ENCODE results near the gene CDYL2.

CDYL2 gene

GRCh38 chr16:80620736-80621605, 183.4 kb downstream of the CDYL2 start:
- DNase-seq (ENCODE audit: low spot score): no peak

GRCh38 chr16:80619824-80620223, 184.6 kb downstream of the CDYL2 start:
- no peak for DNase-seq (ENCODE audit: low spot score)

GRCh38 chr16:80618862-80619648, 185.3 kb downstream of the CDYL2 start:
- DNase-seq (ENCODE audit: low spot score): no peak

GRCh38 chr16:80616362-80616761, 188.0 kb downstream of the CDYL2 start:
- no peak for DNase-seq (ENCODE audit: low spot score)

- no peak for DNase-seq (ENCODE audit: low spot score)
Measured at GRCh38 chr16:80615735-80616134, 188.7 kb downstream of the CDYL2 start.

GRCh38 chr16:80614908-80615671, 189.3 kb downstream of the CDYL2 start:
- no peak for DNase-seq (ENCODE audit: low spot score)

- DNase-seq (ENCODE audit: low spot score): no peak
Measured at GRCh38 chr16:80612461-80613017, 191.9 kb downstream of the CDYL2 start.

GRCh38 chr16:80611930-80612327, 192.5 kb downstream of the CDYL2 start:
- DNase-seq (ENCODE audit: low spot score): no peak

- DNase-seq (ENCODE audit: low spot score): no peak
Measured at GRCh38 chr16:80611171-80611929, 193.0 kb downstream of the CDYL2 start.

GRCh38 chr16:80610481-80611156, 193.8 kb downstream of the CDYL2 start:
- no peak for DNase-seq (ENCODE audit: low spot score)

- no peak for DNase-seq (ENCODE audit: low spot score)
Measured at GRCh38 chr16:80608946-80609345, 195.5 kb downstream of the CDYL2 start.

- no peak for DNase-seq (ENCODE audit: low spot score)
Measured at GRCh38 chr16:80607204-80607603, 197.2 kb downstream of the CDYL2 start.

GRCh38 chr16:80606221-80606766, 198.1 kb downstream of the CDYL2 start:
- DNase-seq (ENCODE audit: low spot score): no peak

GRCh38 chr16:80604600-80605355, 199.6 kb downstream of the CDYL2 start:
- DNase-seq (ENCODE audit: low spot score): no peak

GRCh38 chr16:80602894-80603293, 201.5 kb downstream of the CDYL2 start:
- DNase-seq (ENCODE audit: low spot score): no peak

GRCh38 chr16:80601182-80601581, 203.2 kb downstream of the CDYL2 start:
- no peak for DNase-seq (ENCODE audit: low spot score)

- DNase-seq (ENCODE audit: low spot score): no peak
Measured at GRCh38 chr16:80599466-80599865, 204.9 kb downstream of the CDYL2 start.

- DNase-seq (ENCODE audit: low spot score): no peak
Measured at GRCh38 chr16:80596507-80597207, 207.7 kb downstream of the CDYL2 start.

GRCh38 chr16:80594756-80595155, 209.6 kb downstream of the CDYL2 start:
- DNase-seq (ENCODE audit: low spot score): no peak

Measured in globus pallidus (tissue), 1 donor.